HepG2 (cell line): Measurements from ENCODE around the gene GRK5. TPM values are rescaled to one million over a fixed set of nuclear protein-coding genes. Genes with fewer than 3 reads are reported as not detected.
A peak's percentile ranks its signal among the peaks of the same experiment; 100 is the strongest.

Experiments
- DMAP1 ChIP-seq: IDR thresholded peaks from 2 replicates; pipeline ENCODE4 v1.6.1; 2016
- MAFF ChIP-seq: IDR thresholded peaks from 2 replicates; pipeline ENCODE4 v1.6.1; 2011; ENCODE audit warnings: low read depth, low read length, improper control_type of control experiment
- MTA1 ChIP-seq: sonication (generic); formaldehyde crosslinking; IDR thresholded peaks from 2 replicates; pipeline ENCODE4 v1.4.0; 2020; ENCODE audit warnings: missing genetic modification reagents, mild to moderate bottlenecking, borderline replicate concordance
- NCOA5 ChIP-seq: sonication (generic); formaldehyde crosslinking; IDR thresholded peaks from 2 replicates; pipeline ENCODE4 v1.4.0; 2020; ENCODE audit warnings: missing genetic modification reagents
- PPARG ChIP-seq: conservative IDR thresholded peaks from 2 replicates; pipeline ENCODE4 v1.6.1; 2016; ENCODE audit warnings: missing biosample characterization, missing genetic modification reagents
- SRSF1 ChIP-seq: fragments of 200-400 bp; formaldehyde crosslinking; optimal IDR thresholded peaks from 2 replicates; pipeline ENCODE3; 2017; ENCODE audit warnings: mild to moderate bottlenecking, low read depth, low read length, moderate library complexity
- STAG1 ChIP-seq: sonication (generic); formaldehyde crosslinking; IDR thresholded peaks from 2 replicates; pipeline ENCODE4 v1.4.0; 2020; ENCODE audit warnings: missing genetic modification reagents
- ZNF44 ChIP-seq: sonication (generic); formaldehyde crosslinking; IDR thresholded peaks from 2 replicates; pipeline ENCODE4 v1.5.1; 2020; ENCODE audit warnings: mild to moderate bottlenecking, missing genetic modification reagents
- ZNF484 ChIP-seq: sonication (generic); formaldehyde crosslinking; IDR thresholded peaks from 2 replicates; pipeline ENCODE4 v1.5.1; 2020; ENCODE audit warnings: mild to moderate bottlenecking, low read depth, missing genetic modification reagents, borderline replicate concordance
- ZNF556 ChIP-seq: sonication (generic); formaldehyde crosslinking; IDR thresholded peaks from 2 replicates; pipeline ENCODE4 v1.4.0; 2020; ENCODE audit warnings: mild to moderate bottlenecking, missing genetic modification reagents, borderline replicate concordance
- ZNF569 ChIP-seq: sonication (generic); formaldehyde crosslinking; IDR thresholded peaks from 2 replicates; pipeline ENCODE4 v1.5.0; 2020; ENCODE audit warnings: mild to moderate bottlenecking, missing genetic modification reagents, moderate library complexity, borderline replicate concordance
- ZNF570 ChIP-seq: sonication (generic); formaldehyde crosslinking; IDR thresholded peaks from 2 replicates; pipeline ENCODE4 v1.4.0; 2020; ENCODE audit warnings: mild to moderate bottlenecking, missing genetic modification reagents, borderline replicate concordance
- ZNF607 ChIP-seq: sonication (generic); formaldehyde crosslinking; IDR thresholded peaks from 2 replicates; pipeline ENCODE4 v1.5.1; 2020; ENCODE audit warnings: missing genetic modification reagents, mild to moderate bottlenecking, borderline replicate concordance
- polyA plus RNA-seq, 8 experiments: library from polyadenylated mRNA; depleted of rRNA in 3 of 8; stranded (reverse) in 7 of 8; unstranded in 1 of 8; fragments of >200 nt; fragmentation: Illumina TruSeq in 4 of 8; extraction: Trizol in 4 of 8; gene quantifications; 2 replicates each; pipeline versions ENCODE4 v1.2.1 to v1.2.3, GENCODE V29; 2011 to 2016; ENCODE audit warnings: low read depth in 4 of 8, missing spikeins in 1 of 8, mixed read lengths in 1 of 8; ENCODE audit not compliant: insufficient read depth in 1 of 8
- total RNA-seq, 5 experiments: library from RNA; depleted of rRNA; stranded (reverse); fragments of >200 nt; fragmentation: Illumina TruSeq; extraction: Trizol; gene quantifications; 2 replicates each; pipeline ENCODE4 v1.2.3, GENCODE V29; 2016; ENCODE audit warnings: low read depth in 1 of 5
- TF ChIP-seq, protein P1 (sequence below): sonication (generic); formaldehyde crosslinking; IDR thresholded peaks from 2 replicates; pipeline ENCODE4 v1.4.0; 2020; ENCODE audit warnings: mild to moderate bottlenecking, missing genetic modification reagents
- TF ChIP-seq, protein P2 (sequence below): sonication (generic); formaldehyde crosslinking; IDR thresholded peaks from 2 replicates; pipeline ENCODE4 v1.5.0; 2020; ENCODE audit warnings: missing genetic modification reagents, mild to moderate bottlenecking, borderline replicate concordance
- TF ChIP-seq, protein P3 (sequence below): sonication (generic); formaldehyde crosslinking; IDR thresholded peaks from 2 replicates; pipeline ENCODE4 v1.5.0; 2020; ENCODE audit warnings: mild to moderate bottlenecking, missing genetic modification reagents, moderate library complexity
- TF ChIP-seq, protein P4 (sequence below): sonication (generic); formaldehyde crosslinking; conservative IDR thresholded peaks from 2 replicates; pipeline ENCODE4 v1.4.0; 2020; ENCODE audit warnings: missing genetic modification reagents

GRK5 gene
- total and polyA plus RNA-seq, 2 of the 13 experiments (the other 11 are each of a cell fraction or from before 2014, with no cell fraction given): 10.4 to 12.6 TPM

DNA sequence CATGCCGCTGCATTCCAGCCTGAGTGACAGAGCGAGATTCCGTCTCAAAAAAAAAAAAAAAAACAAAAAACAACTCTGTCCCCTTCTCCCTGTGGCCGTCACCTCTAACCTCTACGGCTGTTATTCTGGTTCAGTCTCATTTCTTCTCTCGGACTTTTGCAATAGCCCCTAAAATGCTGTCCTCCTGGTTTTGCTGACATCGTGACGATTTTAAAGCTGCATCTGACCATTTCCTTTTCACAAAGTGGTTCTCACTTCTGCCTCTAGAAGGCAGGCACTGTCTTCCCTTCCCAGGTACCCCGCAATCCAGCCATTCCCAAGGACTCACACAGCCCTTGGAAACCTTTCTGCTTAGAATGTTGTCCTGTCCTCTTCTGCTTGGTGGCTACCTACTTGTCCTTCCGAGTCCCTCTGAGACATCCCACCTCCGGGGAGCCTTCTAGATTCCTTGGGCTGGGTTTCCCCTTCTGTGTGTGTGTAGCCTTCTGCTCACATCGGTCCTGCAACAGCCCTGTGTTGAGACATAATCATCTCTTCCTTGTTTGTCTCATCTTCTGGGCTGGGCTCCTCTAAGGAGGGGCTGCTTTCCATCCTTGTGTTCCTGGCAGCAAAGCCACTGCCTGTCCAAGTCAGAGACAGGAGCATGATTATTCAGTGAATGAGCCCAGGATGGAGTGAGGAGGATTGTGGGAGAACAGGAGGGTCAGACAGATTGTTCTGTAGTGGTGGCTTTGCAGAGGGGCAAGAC lies 83.1 kb downstream of the GRK5 start (continued):
- TF ChIP-seq ZNF607 (CRISPR knock-in tag) (no peak), STAG1 (CRISPR knock-in tag) (peak; percentile 55), ZNF484 (CRISPR knock-in tag) (no peak), ZNF44 (no peak), MAFF (peak; percentile 87), NCOA5 (CRISPR knock-in tag) (no peak), PPARG (no peak), DMAP1 (CRISPR knock-in tag) (no peak), ZNF569 (CRISPR knock-in tag) (no peak), SRSF1 (no peak), ZNF570 (CRISPR knock-in tag) (no peak), ZNF556 (CRISPR knock-in tag) (no peak), MTA1 (CRISPR knock-in tag) (no peak)
- TF ChIP-seq, protein P1, sequence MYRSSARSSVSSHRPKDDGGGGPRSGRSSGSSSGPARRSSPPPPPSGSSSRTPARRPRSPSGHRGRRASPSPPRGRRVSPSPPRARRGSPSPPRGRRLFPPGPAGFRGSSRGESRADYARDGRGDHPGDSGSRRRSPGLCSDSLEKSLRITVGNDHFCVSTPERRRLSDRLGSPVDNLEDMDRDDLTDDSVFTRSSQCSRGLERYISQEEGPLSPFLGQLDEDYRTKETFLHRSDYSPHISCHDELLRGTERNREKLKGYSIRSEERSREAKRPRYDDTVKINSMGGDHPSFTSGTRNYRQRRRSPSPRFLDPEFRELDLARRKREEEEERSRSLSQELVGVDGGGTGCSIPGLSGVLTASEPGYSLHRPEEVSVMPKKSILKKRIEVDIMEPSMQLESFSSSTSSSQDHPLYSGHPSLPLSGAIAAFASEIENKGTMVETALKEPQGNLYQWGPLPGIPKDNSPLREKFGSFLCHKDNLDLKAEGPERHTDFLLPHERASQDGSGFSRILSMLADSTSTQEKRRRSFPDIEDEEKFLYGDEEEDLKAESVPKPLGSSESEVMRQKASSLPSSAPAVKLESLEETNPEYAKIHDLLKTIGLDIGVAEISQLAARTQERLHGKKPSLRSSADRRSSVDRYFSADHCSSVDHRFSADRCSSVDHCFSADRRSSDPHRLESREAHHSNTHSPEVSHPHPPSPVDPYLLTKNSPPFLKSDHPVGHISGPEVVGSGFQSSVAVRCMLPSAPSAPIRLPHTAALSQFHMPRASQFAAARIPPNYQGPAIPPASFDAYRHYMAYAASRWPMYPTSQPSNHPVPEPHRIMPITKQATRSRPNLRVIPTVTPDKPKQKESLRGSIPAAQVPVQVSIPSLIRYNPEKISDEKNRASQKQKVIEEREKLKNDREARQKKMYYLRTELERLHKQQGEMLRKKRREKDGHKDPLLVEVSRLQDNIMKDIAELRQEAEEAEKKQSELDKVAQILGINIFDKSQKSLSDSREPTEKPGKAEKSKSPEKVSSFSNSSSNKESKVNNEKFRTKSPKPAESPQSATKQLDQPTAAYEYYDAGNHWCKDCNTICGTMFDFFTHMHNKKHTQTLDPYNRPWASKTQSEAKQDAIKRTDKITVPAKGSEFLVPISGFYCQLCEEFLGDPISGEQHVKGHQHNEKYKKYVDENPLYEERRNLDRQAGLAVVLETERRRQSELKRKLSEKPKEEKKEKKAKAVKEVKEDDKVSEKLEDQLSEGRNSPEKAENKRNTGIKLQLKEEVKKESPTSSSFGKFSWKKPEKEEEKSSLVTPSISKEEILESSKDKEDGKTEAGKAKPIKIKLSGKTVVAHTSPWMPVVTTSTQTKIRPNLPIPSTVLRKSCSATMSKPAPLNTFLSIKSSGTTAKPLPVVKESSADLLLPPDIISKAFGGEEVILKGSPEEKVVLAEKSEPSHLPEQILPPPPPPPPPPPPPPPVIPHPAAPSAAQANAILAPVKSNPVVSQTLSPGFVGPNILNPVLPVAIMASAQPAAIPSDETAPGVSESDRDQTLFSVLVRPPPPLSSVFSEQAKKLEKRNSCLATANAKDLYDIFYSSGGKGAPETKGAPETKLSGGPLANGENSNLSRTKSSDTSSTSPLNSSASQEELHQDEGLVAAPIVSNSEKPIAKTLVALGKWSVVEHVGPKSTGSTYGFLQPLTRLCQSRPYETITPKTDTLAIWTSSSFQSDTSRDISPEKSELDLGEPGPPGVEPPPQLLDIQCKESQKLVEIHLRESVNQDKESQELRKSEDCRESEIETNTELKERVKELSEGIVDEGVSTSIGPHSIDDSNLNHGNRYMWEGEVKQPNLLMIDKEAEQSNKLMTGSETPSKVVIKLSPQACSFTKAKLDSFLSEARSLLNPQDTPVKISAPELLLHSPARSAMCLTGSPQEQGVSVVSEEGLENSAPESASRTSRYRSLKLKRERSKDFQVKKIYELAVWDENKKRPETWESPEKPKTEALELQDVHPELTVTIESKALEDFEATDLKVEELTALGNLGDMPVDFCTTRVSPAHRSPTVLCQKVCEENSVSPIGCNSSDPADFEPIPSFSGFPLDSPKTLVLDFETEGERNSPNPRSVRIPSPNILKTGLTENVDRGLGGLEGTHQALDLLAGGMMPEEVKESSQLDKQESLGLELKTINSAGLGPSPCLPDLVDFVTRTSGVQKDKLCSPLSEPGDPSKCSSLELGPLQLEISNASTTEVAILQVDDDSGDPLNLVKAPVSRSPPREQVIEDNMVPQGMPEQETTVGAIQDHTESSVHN (CRISPR knock-in tag): no peak
- TF ChIP-seq, protein P2, sequence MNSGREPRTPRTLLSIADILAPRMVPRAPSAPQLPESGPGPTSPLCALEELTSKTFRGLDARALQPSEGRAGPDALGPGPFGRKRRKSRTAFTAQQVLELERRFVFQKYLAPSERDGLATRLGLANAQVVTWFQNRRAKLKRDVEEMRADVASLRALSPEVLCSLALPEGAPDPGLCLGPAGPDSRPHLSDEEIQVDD (CRISPR knock-in tag): no peak
- TF ChIP-seq, protein P3, sequence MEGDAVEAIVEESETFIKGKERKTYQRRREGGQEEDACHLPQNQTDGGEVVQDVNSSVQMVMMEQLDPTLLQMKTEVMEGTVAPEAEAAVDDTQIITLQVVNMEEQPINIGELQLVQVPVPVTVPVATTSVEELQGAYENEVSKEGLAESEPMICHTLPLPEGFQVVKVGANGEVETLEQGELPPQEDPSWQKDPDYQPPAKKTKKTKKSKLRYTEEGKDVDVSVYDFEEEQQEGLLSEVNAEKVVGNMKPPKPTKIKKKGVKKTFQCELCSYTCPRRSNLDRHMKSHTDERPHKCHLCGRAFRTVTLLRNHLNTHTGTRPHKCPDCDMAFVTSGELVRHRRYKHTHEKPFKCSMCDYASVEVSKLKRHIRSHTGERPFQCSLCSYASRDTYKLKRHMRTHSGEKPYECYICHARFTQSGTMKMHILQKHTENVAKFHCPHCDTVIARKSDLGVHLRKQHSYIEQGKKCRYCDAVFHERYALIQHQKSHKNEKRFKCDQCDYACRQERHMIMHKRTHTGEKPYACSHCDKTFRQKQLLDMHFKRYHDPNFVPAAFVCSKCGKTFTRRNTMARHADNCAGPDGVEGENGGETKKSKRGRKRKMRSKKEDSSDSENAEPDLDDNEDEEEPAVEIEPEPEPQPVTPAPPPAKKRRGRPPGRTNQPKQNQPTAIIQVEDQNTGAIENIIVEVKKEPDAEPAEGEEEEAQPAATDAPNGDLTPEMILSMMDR (CRISPR knock-in tag): peak; percentile 57
- TF ChIP-seq, protein P4, sequence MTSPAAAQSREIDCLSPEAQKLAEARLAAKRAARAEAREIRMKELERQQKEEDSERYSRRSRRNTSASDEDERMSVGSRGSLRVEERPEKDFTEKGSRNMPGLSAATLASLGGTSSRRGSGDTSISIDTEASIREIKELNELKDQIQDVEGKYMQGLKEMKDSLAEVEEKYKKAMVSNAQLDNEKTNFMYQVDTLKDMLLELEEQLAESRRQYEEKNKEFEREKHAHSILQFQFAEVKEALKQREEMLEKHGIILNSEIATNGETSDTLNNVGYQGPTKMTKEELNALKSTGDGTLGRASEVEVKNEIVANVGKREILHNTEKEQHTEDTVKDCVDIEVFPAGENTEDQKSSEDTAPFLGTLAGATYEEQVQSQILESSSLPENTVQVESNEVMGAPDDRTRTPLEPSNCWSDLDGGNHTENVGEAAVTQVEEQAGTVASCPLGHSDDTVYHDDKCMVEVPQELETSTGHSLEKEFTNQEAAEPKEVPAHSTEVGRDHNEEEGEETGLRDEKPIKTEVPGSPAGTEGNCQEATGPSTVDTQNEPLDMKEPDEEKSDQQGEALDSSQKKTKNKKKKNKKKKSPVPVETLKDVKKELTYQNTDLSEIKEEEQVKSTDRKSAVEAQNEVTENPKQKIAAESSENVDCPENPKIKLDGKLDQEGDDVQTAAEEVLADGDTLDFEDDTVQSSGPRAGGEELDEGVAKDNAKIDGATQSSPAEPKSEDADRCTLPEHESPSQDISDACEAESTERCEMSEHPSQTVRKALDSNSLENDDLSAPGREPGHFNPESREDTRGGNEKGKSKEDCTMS (CRISPR knock-in tag): no peak
